IMR-90 (cell line): ENCODE results near the gene RYR2. TPM values are rescaled to one million over a fixed set of nuclear protein-coding genes. Genes with fewer than 3 reads are reported as not detected.

Experiments
- ATAC-seq: fragments of 200-7000 bp; cut with Tn5 transposase; 2 replicates; pipeline ENCODE4 v1.9.1; 2020; ENCODE audit warnings: low read depth, mild to moderate bottlenecking, moderate library complexity
- BruUV-seq: library from RNA; stranded (reverse); fragments of 400-500 nt; replicated peaks from 2 replicates; lab custom pipeline; 2021; lab: Mats Ljungman, UMichigan
- CTCF ChIA-PET: fragments of 300-600 bp; formaldehyde crosslinking; extraction: SDS; loops from one replicate; lab custom pipeline; 2021; ENCODE audit warnings: antibody characterized with exemption; lab: Yijun Ruan, JAX
- POLR2A ChIA-PET: fragments of 300-600 bp; sonication (Branson Sonifier 250); formaldehyde crosslinking; loops from one replicate; lab custom pipeline; 2022; ENCODE audit warnings: antibody characterized with exemption; ENCODE audit not compliant: unreplicated experiment; lab: Charles Lee
- DNase-seq: peaks from one replicate; pipeline ENCODE4 v3.0.0; 2013
- H2AFZ ChIP-seq: replicated peaks from 2 replicates; pipeline ENCODE3; 2013; ENCODE audit warnings: low read length, mild to moderate bottlenecking; ENCODE audit not compliant: poor library complexity
- H2AK5ac ChIP-seq: 2 replicates; pipeline ENCODE4 v1.6.1; 2013; ENCODE audit warnings: low read depth, low read length, inconsistent platforms
- H2AK9ac ChIP-seq: replicated peaks from 2 replicates; pipeline ENCODE3; 2013; ENCODE audit warnings: mild to moderate bottlenecking, low read depth, low read length, moderate library complexity; ENCODE audit not compliant: poor library complexity
- H2BK120ac ChIP-seq: 2 replicates; pipeline ENCODE4 v1.6.1; 2013; ENCODE audit warnings: low read depth, low read length, inconsistent platforms
- H2BK15ac ChIP-seq: 3 replicates; pipeline ENCODE4 v1.6.1; 2013; ENCODE audit warnings: low read depth, low read length, inconsistent platforms
- H2BK20ac ChIP-seq: 2 replicates; pipeline ENCODE4 v1.6.1; 2013; ENCODE audit warnings: low read depth, mild to moderate bottlenecking, inconsistent platforms, low read length, moderate library complexity
- H2BK5ac ChIP-seq: 2 replicates; pipeline ENCODE4 v1.6.1; 2013; ENCODE audit warnings: mild to moderate bottlenecking, low read depth, low read length, inconsistent platforms; ENCODE audit not compliant: poor library complexity, severe bottlenecking
- H3K14ac ChIP-seq: replicated peaks from 2 replicates; pipeline ENCODE4 v1.6.1; 2013; ENCODE audit warnings: low read depth, low read length, inconsistent platforms
- H3K18ac ChIP-seq: 2 replicates; pipeline ENCODE4 v1.6.1; 2013; ENCODE audit warnings: low read depth, low read length, control low read depth
- H3K23ac ChIP-seq: 2 replicates; pipeline ENCODE4 v1.6.1; 2013; ENCODE audit warnings: low read depth, low read length, inconsistent platforms
- H3K27ac ChIP-seq: 2 replicates; pipeline ENCODE4 v1.5.1; 2013; ENCODE audit warnings: mild to moderate bottlenecking, control low read depth, low read length; ENCODE audit not compliant: insufficient read depth
- H3K27me3 ChIP-seq: 2 replicates; pipeline ENCODE4 v1.6.1; 2013; ENCODE audit warnings: low read length; ENCODE audit not compliant: control insufficient read depth, insufficient read depth
- H3K36me3 ChIP-seq: 2 replicates; pipeline ENCODE4 v1.6.1; 2013; ENCODE audit warnings: low read length, mixed read lengths; ENCODE audit not compliant: control insufficient read depth, insufficient read depth
- H3K4ac ChIP-seq: 2 replicates; pipeline ENCODE4 v1.6.1; 2013; ENCODE audit warnings: low read depth, low read length, inconsistent platforms
- H3K4me1 ChIP-seq: 2 replicates; pipeline ENCODE4 v1.6.1; 2013; ENCODE audit warnings: low read length, mixed read lengths; ENCODE audit not compliant: control insufficient read depth, insufficient read depth
- H3K4me2 ChIP-seq: 2 replicates; pipeline ENCODE4 v1.6.1; 2013; ENCODE audit warnings: low read depth, mild to moderate bottlenecking, control low read depth, low read length, moderate library complexity
- H3K4me3 ChIP-seq: 2 replicates; pipeline ENCODE4 v1.5.1; 2013; ENCODE audit warnings: low read depth, mild to moderate bottlenecking, control low read depth, low read length, moderate library complexity; ENCODE audit not compliant: insufficient read depth
- H3K56ac ChIP-seq: 2 replicates; pipeline ENCODE4 v1.6.1; 2013; ENCODE audit warnings: low read length, inconsistent platforms; ENCODE audit not compliant: insufficient read depth; ENCODE audit errors: extremely low read depth
- H3K79me1 ChIP-seq, 2 experiments: 2 replicates each; pipeline ENCODE4 v1.6.1; 2013; ENCODE audit warnings: low read length in 2 of 2, inconsistent platforms in 1 of 2, low read depth in 1 of 2
- H3K9ac ChIP-seq: 2 replicates; pipeline ENCODE4 v1.6.1; 2013; ENCODE audit warnings: low read depth, low read length, control low read depth
- H3K9me1 ChIP-seq: 2 replicates; pipeline ENCODE4 v1.6.1; 2013; ENCODE audit warnings: low read length, inconsistent platforms; ENCODE audit not compliant: insufficient read depth
- H3K9me3 ChIP-seq: 2 replicates; pipeline ENCODE4 v1.6.1; 2013; ENCODE audit warnings: low read length; ENCODE audit not compliant: control insufficient read depth, insufficient read depth
- H4K20me1 ChIP-seq: 2 replicates; pipeline ENCODE4 v1.6.1; 2013; ENCODE audit warnings: low read length, inconsistent platforms; ENCODE audit not compliant: insufficient read depth
- H4K5ac ChIP-seq: 2 replicates; pipeline ENCODE4 v1.6.1; 2013; ENCODE audit warnings: mild to moderate bottlenecking, low read depth, low read length, control low read depth
- H4K8ac ChIP-seq, 2 experiments: 2 replicates each; pipeline ENCODE4 v1.6.1; 2013; ENCODE audit warnings: low read depth in 2 of 2, low read length in 2 of 2, control low read depth in 1 of 2, inconsistent platforms in 1 of 2
- H4K91ac ChIP-seq: 2 replicates; pipeline ENCODE4 v1.6.1; 2013; ENCODE audit warnings: low read depth, low read length, inconsistent platforms; ENCODE audit not compliant: insufficient read depth
- BHLHE40 ChIP-seq: fragments of 150-350 bp; IDR thresholded peaks from 2 replicates; pipeline ENCODE4 v1.6.1; 2016; ENCODE audit warnings: mild to moderate bottlenecking, low read depth, low read length
- CEBPB ChIP-seq: IDR thresholded peaks from 2 replicates; pipeline ENCODE4 v1.6.1; 2012; ENCODE audit warnings: low read depth, low read length, improper control_type of control experiment
- CHD1 ChIP-seq: IDR thresholded peaks from 2 replicates; pipeline ENCODE4 v1.6.1; 2012; ENCODE audit warnings: low read depth, low read length, improper control_type of control experiment
- CTCF ChIP-seq: conservative IDR thresholded peaks from 2 replicates; pipeline ENCODE4 v1.5.1; 2012; ENCODE audit warnings: mild to moderate bottlenecking, low read depth, low read length, improper control_type of control experiment
- ELK1 ChIP-seq: fragments of 150-350 bp; IDR thresholded peaks from 2 replicates; pipeline ENCODE4 v1.6.1; 2016; ENCODE audit warnings: low read depth, mild to moderate bottlenecking, low read length, moderate library complexity, borderline replicate concordance
- FOS ChIP-seq: fragments of 150-350 bp; IDR thresholded peaks from 2 replicates; pipeline ENCODE4 v1.6.1; 2016; ENCODE audit warnings: low read depth, low read length
- MAFK ChIP-seq: IDR thresholded peaks from 2 replicates; pipeline ENCODE4 v1.6.1; 2012; ENCODE audit warnings: low read depth, low read length, improper control_type of control experiment
- MAZ ChIP-seq: IDR thresholded peaks from 2 replicates; pipeline ENCODE4 v1.6.1; 2012; ENCODE audit warnings: low read depth, mild to moderate bottlenecking, low read length, improper control_type of control experiment, moderate library complexity, borderline replicate concordance
- MXI1 ChIP-seq: IDR thresholded peaks from 2 replicates; pipeline ENCODE4 v1.6.1; 2012; ENCODE audit warnings: low read depth, mild to moderate bottlenecking, low read length, moderate library complexity, borderline replicate concordance
- NFE2L2 ChIP-seq: fragments of 150-350 bp; IDR thresholded peaks from 2 replicates; pipeline ENCODE4 v1.6.1; 2016; ENCODE audit warnings: low read depth, mild to moderate bottlenecking, low read length
- POLR2A ChIP-seq: IDR thresholded peaks from 2 replicates; pipeline ENCODE4 v1.6.1; 2012; ENCODE audit warnings: mild to moderate bottlenecking, low read depth, low read length
- RAD21 ChIP-seq: IDR thresholded peaks from 2 replicates; pipeline ENCODE4 v1.6.1; 2012; ENCODE audit warnings: low read length, improper control_type of control experiment
- RCOR1 ChIP-seq: IDR thresholded peaks from 2 replicates; pipeline ENCODE4 v1.6.1; 2012; ENCODE audit warnings: mild to moderate bottlenecking, low read length, improper control_type of control experiment; ENCODE audit not compliant: insufficient replicate concordance
- RFX5 ChIP-seq: IDR thresholded peaks from 2 replicates; pipeline ENCODE4 v1.8.0; 2012; ENCODE audit warnings: low read depth, mild to moderate bottlenecking, low read length, moderate library complexity
- SMC3 ChIP-seq: fragments of 150-350 bp; IDR thresholded peaks from 2 replicates; pipeline ENCODE4 v1.6.1; 2016; ENCODE audit warnings: low read depth, mild to moderate bottlenecking, antibody characterized with exemption, low read length, moderate library complexity
- USF2 ChIP-seq: fragments of 150-350 bp; IDR thresholded peaks from 2 replicates; pipeline ENCODE4 v1.6.1; 2017; ENCODE audit warnings: mild to moderate bottlenecking, antibody characterized with exemption, low read length, low read depth
- WGBS, 2 experiments: methylation state at CpG; one replicate each; pipeline versions ENCODE4 v1.1.5 to v1.1.7; 2013; ENCODE audit warnings: missing lambda C conversion rate in 2 of 2; ENCODE audit not compliant: insufficient read length in 1 of 2; ENCODE audit errors: extremely low coverage in 2 of 2; 5-methylcytosine and 5-hydroxymethylcytosine counted together
- dilution Hi-C: fragments of 300-500 bp; cut with HindIII; formaldehyde crosslinking; loops from one replicate; pipeline ENCODE4 v1.14.3; 2018; ENCODE audit warnings: low sequenced_read_pairs; ENCODE audit not compliant: unreplicated experiment
- in situ Hi-C: fragments of 300-500 bp; cut with MboI; formaldehyde crosslinking; loops from 3 replicates; pipeline ENCODE4 v1.14.3; 2019; ENCODE audit warnings: low sequenced_read_pairs, inconsistent platforms, mixed read lengths
- intact Hi-C: fragments of 100-400 bp; cut with micrococcal nuclease; formaldehyde crosslinking; loops from 2 replicates; pipeline ENCODE4 v1.10.0; 2022
- polyA plus RNA-seq, 3 experiments: library from polyadenylated mRNA; depleted of rRNA; stranded (reverse); fragments of >200 nt; gene quantifications; 2 replicates each; pipeline ENCODE4 v1.2.3, GENCODE V29; 2012; ENCODE audit warnings: low replicate concordance in 1 of 3
- total RNA-seq: library from RNA; depleted of rRNA; stranded (reverse); fragments of >200 nt; gene quantifications from 2 replicates; pipeline ENCODE4 v1.2.3, GENCODE V29; 2012

The RYR2 gene
- total and polyA plus RNA-seq, 2 of the 4 experiments (the other 2 are of a cell fraction), result not detected

GRCh38 chr1:237042526-237042891 lies 525 bp downstream of the RYR2 start:
- Histone ChIP-seq H3K23ac (no peak overlapping the region), H2AFZ (peak overlapping the region; percentile 43), H3K9me1 (no peaks in the 10 kb centered on the region), H4K5ac (no peak overlapping the region), H3K9ac (no peak overlapping the region), H4K8ac (no peak overlapping the region), H3K27me3 (peaks cover 6% of the 10 kb centered on the region; the same call in 1 of the 2 replicates), H4K91ac (no peak overlapping the region), H3K14ac (no peak overlapping the region), H2BK15ac (no peak overlapping the region), H3K56ac (no peak overlapping the region), H2BK5ac (no peak overlapping the region), H2BK20ac (no peak overlapping the region), H3K4me3 (no peak overlapping the region), H3K79me1 (no peaks in the 10 kb centered on the region), H3K9me3 (peaks cover 2% of the 10 kb centered on the region; the same call in 1 of the 2 replicates), H3K4me2 (no peak overlapping the region), H4K20me1 (no peaks in the 10 kb centered on the region), H2AK5ac (no peak overlapping the region), H3K4me1 (no peaks in the 10 kb centered on the region), H3K27ac (no peak overlapping the region), H3K18ac (no peak overlapping the region), H3K36me3 (no peaks in the 10 kb centered on the region), H2BK120ac (no peak overlapping the region), H3K4ac (no peak overlapping the region), H2AK9ac (no peak overlapping the region)
- dilution Hi-C loops, result no loop called here
- in situ Hi-C loops, result no loop called here
- TF ChIP-seq MAFK (no peak), RAD21 (no peak), MAZ (no peak), SMC3 (no peak), RCOR1 (no peak), BHLHE40 (no peak), CTCF (no peak), POLR2A (no peak), CEBPB (no peak), RFX5 (no peak), MXI1 (no peak), NFE2L2 (no peak), ELK1 (no peak), CHD1 (no peak), USF2 (no peak), FOS (no peak)
- intact Hi-C loops, result loop anchor here (5.0 kb wide), 2 partner anchors 155 to 620 kb away; no protein-coding TSS in a partner anchor
- BruUV-seq, result no TSS peak
- DNase-seq, result no peak
- ATAC-seq, result no peak
- POLR2A ChIA-PET, result no interaction called here
- CTCF ChIA-PET, result no interaction called here
- 2% methylated on average over 22 of the region's 41 CpGs; no CpG with 5 or more reads in 1 of the 2 experiments for WGBS, 2 experiments
